ENCODE data around the gene HSPA1L.
A peak's percentile ranks its signal among the peaks of the same experiment; 100 is the strongest.

Gene HSPA1L

DNA sequence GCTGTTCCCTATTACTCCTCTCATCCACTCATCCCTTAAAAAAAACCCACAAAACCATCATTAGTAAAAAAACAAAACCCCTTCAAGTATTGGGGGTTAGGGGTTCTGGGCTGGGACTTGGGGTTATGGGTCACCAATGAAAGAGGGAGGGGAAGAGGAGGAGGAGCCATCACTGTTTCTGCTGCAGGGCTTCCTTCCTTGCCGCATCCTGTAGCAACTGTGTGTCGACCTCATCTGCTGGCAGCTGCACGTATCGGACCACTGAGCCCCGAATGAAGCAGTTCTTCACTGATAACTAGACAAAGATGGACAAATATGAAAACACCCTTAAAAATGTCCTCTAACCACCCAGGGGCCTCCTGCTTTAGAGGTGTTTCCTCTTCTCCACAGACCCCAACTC, 17.5 kb downstream of the HSPA1L start:
- CTCF ChIA-PET = interaction anchor here (4.9 kb wide), 1 partner anchor 10 kb away, joined by 55 read pairs; the partner anchor contains the start of gene LSM2
- no peak overlapping the region for H3K4me3 ChIP-seq (ENCODE audit: low read depth, low read length)
- peaks cover 22 to 25% of the 10 kb centered on the region in 2 experiments for H3K36me3 ChIP-seq (ENCODE audit: control insufficient read depth in 2 of 2, insufficient read depth in 1 of 2, low read length in 2 of 2)
- H3K9me3 ChIP-seq (ENCODE audit: control insufficient read depth, insufficient read depth, low read depth, low read length) = no peaks in the 10 kb centered on the region
- TF ChIP-seq ZNF391 (tag by site-specific recombination; IDR thresholded peaks at IDR 0.05; ENCODE audit: borderline replicate concordance, low read depth) (no peak), ZNF366 (tag by site-specific recombination; conservative IDR thresholded peaks at IDR 0.05) (peak; percentile 35; the same call in 1 of the 2 replicates)
- POLR2A ChIA-PET = interaction anchor here (5.5 to 5.9 kb wide), 2 partner anchors 8 to 29 kb away, joined by 69 to 138 read pairs; partner anchors contain the start of genes HSPA1B and LSM2
- H3K4me1 ChIP-seq (ENCODE audit: control insufficient read depth, insufficient read depth, low read length) = no peaks in the 10 kb centered on the region; the same call in 1 of the 2 replicates
- peak overlapping the region; percentile 48; the same call in 1 of the 2 replicates for H3K27ac ChIP-seq (ENCODE audit: extremely low read depth, low read depth, low read length)

DNA sequence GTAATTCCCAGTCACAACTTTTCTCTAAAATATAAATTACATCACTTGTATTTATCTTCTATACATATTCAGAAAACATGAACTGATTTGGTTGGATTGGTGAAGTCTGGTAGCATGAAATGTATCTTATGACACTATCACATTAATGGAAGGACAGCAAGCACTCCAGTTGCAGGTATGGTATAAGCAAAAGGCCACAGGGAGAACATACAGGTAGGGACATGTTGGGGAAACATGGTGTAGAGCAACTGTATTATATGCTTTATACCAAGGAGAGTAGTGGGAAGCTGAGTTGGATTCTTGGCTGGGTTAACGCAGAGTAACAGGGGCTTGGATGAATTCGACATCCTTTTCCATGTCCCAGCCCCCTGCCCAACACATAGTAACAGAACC, 18.1 kb downstream of the HSPA1L start:
- TF ChIP-seq ZBTB20 (tag by site-specific recombination; IDR thresholded peaks at IDR 0.05) = peak; percentile 31; the same call in 1 of the 2 replicates
- TF ChIP-seq, protein P1, sequence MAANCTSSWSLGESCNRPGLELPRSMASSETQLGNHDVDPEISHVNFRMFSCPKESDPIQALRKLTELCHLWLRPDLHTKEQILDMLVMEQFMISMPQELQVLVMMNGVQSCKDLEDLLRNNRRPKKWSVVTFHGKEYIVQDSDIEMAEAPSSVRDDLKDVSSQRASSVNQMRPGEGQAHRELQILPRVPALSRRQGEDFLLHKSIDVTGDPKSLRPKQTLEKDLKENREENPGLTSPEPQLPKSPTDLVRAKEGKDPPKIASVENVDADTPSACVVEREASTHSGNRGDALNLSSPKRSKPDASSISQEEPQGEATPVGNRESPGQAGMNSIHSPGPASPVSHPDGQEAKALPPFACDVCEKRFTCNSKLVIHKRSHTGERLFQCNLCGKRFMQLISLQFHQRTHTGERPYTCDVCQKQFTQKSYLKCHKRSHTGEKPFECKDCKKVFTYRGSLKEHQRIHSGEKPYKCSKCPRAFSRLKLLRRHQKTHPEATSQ (tag by site-specific recombination; IDR thresholded peaks at IDR 0.05) = no peak
- ChIA-PET CTCF (interaction anchor here (0.6 to 4.9 kb wide), 5 partner anchors 10 to 108 kb away, joined by 3 to 55 read pairs (median 6); partner anchors contain the start of genes HSPA1A, HSPA1L and LSM2), POLR2A (interaction anchor here (0.7 to 5.9 kb wide), 6 partner anchors 9 to 1173 kb away, joined by 5 to 138 read pairs (median 21); partner anchors contain the start of genes HSPA1A, HSPA1B, HSPA1L and LSM2)
- H3K36me3 ChIP-seq (ENCODE audit: control insufficient read depth in 2 of 2, insufficient read depth in 1 of 2, low read length in 2 of 2) = peaks cover 16 to 31% of the 10 kb centered on the region in 2 experiments
- peak overlapping the region; percentile 48; the same call in 1 of the 2 replicates for H3K27ac ChIP-seq (ENCODE audit: extremely low read depth, low read depth, low read length)
- H3K4me3 ChIP-seq (ENCODE audit: low read depth, low read length) = no peak overlapping the region
- no peaks in the 10 kb centered on the region; the same call in 1 of the 2 replicates for H3K4me1 ChIP-seq (ENCODE audit: control insufficient read depth, insufficient read depth, low read length)
- no peaks in the 10 kb centered on the region for H3K9me3 ChIP-seq (ENCODE audit: control insufficient read depth, insufficient read depth, low read depth, low read length)

DNA sequence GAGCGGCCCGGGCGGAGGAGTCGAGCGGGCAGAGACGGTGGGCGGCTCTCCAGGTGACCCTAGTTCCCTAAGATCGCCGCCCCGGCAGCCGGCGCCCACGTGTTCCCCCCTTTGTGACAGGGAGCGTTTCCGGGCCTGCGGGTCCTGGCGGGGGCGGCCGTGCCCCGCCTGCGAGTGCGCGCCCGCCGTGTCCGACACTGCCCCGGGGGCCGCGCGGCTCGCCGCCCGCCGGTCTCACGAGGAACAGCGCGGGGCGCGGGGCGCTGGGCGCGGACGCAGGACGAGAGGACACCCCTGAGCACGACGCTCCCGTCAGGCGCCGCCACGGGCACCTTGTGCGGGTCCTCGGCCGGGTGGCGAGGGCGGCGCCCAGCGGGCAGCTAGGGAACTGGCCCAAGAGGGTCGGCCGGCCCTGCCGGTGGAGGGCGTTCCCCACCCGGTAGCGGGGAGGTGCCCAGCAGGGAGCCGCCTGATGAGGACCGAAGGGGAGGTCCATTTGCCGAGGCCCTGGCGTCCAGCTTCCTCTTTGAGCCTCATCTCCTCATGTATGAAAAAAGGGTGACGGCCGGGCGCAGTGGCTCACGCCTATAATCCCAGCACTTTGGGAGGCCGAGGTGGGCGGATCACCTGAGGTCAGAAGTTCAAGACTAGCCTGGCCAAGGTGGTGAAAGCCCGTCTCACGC, 19.3 kb downstream of the HSPA1L start, which contains the start of gene VARS1:
Gene VARS1, minus strand, starts transcription at position 137 of the 683 bp plus-strand sequence. CDS start 535 bp downstream, outside the sequence.
- Histone ChIP-seq H3K9me3 (ENCODE audit: control insufficient read depth, insufficient read depth, low read depth, low read length) (no peaks in the 10 kb centered on the region), H3K36me3 (ENCODE audit: control insufficient read depth in 2 of 2, insufficient read depth in 1 of 2, low read length in 2 of 2) (peaks cover 10 to 34% of the 10 kb centered on the region in 2 experiments), H3K4me3 (ENCODE audit: low read depth, low read length) (peak within 1 kb of the TSS; percentile 81), H3K4me1 (ENCODE audit: control insufficient read depth, insufficient read depth, low read length) (no peaks in the 10 kb centered on the region; the same call in 1 of the 2 replicates), H3K27ac (ENCODE audit: extremely low read depth, low read depth, low read length) (peak within 1 kb of the TSS; percentile 93)
- CTCF ChIA-PET = interaction anchor here (0.6 to 4.9 kb wide), 22 partner anchors 10 to 156 kb away, joined by 3 to 55 read pairs (median 4); partner anchors contain the start of genes HSPA1B and LSM2
- POLR2A ChIA-PET = interaction anchor here (0.6 to 5.9 kb wide), 22 partner anchors 9 to 400 kb away, joined by 3 to 138 read pairs (median 6); partner anchors contain the start of genes C6orf47, DDAH2, DDX39B and HSPA1A
- TF ChIP-seq, protein P2, sequence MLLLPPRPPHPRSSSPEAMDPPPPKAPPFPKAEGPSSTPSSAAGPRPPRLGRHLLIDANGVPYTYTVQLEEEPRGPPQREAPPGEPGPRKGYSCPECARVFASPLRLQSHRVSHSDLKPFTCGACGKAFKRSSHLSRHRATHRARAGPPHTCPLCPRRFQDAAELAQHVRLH (tag by site-specific recombination; IDR thresholded peaks at IDR 0.05) = peak; percentile 35; the same call in 1 of the 2 replicates
- TF ChIP-seq ZNF175 (tag by site-specific recombination; IDR thresholded peaks at IDR 0.05) = no peak
- TF ChIP-seq ZNF391 (tag by site-specific recombination; IDR thresholded peaks at IDR 0.05; ENCODE audit: borderline replicate concordance, low read depth) = peak; percentile 33; the same call in 1 of the 2 replicates
- TF ChIP-seq, protein P3, sequence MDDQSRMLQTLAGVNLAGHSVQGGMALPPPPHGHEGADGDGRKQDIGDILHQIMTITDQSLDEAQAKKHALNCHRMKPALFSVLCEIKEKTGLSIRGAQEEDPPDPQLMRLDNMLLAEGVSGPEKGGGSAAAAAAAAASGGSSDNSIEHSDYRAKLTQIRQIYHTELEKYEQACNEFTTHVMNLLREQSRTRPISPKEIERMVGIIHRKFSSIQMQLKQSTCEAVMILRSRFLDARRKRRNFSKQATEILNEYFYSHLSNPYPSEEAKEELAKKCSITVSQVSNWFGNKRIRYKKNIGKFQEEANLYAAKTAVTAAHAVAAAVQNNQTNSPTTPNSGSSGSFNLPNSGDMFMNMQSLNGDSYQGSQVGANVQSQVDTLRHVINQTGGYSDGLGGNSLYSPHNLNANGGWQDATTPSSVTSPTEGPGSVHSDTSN (CRISPR knock-in tag; IDR thresholded peaks at IDR 0.05) = peak; percentile 82
- peak; percentile 82 for TF ChIP-seq SP3 (tag by site-specific recombination; IDR thresholded peaks at IDR 0.05)
- TF ChIP-seq ZBTB21 (tag by site-specific recombination; IDR thresholded peaks at IDR 0.05) = 0 out of 2 replicates have a peak, but pooled peaks have one; percentile 31
- peak; percentile 94 for TF ChIP-seq ZNF10 (tag by site-specific recombination; IDR thresholded peaks at IDR 0.05)
- TF ChIP-seq, protein P4, sequence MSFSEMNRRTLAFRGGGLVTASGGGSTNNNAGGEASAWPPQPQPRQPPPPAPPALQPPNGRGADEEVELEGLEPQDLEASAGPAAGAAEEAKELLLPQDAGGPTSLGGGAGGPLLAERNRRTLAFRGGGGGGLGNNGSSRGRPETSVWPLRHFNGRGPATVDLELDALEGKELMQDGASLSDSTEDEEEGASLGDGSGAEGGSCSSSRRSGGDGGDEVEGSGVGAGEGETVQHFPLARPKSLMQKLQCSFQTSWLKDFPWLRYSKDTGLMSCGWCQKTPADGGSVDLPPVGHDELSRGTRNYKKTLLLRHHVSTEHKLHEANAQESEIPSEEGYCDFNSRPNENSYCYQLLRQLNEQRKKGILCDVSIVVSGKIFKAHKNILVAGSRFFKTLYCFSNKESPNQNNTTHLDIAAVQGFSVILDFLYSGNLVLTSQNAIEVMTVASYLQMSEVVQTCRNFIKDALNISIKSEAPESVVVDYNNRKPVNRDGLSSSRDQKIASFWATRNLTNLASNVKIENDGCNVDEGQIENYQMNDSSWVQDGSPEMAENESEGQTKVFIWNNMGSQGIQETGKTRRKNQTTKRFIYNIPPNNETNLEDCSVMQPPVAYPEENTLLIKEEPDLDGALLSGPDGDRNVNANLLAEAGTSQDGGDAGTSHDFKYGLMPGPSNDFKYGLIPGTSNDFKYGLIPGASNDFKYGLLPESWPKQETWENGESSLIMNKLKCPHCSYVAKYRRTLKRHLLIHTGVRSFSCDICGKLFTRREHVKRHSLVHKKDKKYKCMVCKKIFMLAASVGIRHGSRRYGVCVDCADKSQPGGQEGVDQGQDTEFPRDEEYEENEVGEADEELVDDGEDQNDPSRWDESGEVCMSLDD (tag by site-specific recombination; IDR thresholded peaks at IDR 0.05) = peak; percentile 64
- TF ChIP-seq ZNF658 (tag by site-specific recombination; IDR thresholded peaks at IDR 0.05) = no peak
- peak; percentile 82 for TF ChIP-seq SP7 (tag by site-specific recombination; IDR thresholded peaks at IDR 0.05)
- peak; percentile 62; the same call in 1 of the 2 replicates for TF ChIP-seq ZNF324 (tag by site-specific recombination; IDR thresholded peaks at IDR 0.05)
- peak; percentile 68; the same call in 1 of the 2 replicates for TF ChIP-seq ZNF221 (tag by site-specific recombination; IDR thresholded peaks at IDR 0.05; ENCODE audit: borderline replicate concordance)
- TF ChIP-seq KLF10 (tag by site-specific recombination; IDR thresholded peaks at IDR 0.05) = peak; percentile 70; the same call in 1 of the 2 replicates
- TF ChIP-seq ZNF677 (tag by site-specific recombination; IDR thresholded peaks at IDR 0.05) = peak; percentile 75
- peak; percentile 84 for TF ChIP-seq OSR2 (tag by site-specific recombination; IDR thresholded peaks at IDR 0.05)
- TF ChIP-seq ZBTB7A (tag by site-specific recombination; IDR thresholded peaks at IDR 0.05; ENCODE audit: low read depth) = peak; percentile 57; the same call in 1 of the 2 replicates
- no peak for TF ChIP-seq ZNF146 (tag by site-specific recombination; IDR thresholded peaks at IDR 0.05)
- peak; percentile 76; the same call in 1 of the 2 replicates for TF ChIP-seq ZNF660 (tag by site-specific recombination; IDR thresholded peaks at IDR 0.05)
- TF ChIP-seq, protein P5, sequence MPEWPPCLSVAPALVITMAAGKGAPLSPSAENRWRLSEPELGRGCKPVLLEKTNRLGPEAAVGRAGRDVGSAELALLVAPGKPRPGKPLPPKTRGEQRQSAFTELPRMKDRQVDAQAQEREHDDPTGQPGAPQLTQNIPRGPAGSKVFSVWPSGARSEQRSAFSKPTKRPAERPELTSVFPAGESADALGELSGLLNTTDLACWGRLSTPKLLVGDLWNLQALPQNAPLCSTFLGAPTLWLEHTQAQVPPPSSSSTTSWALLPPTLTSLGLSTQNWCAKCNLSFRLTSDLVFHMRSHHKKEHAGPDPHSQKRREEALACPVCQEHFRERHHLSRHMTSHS (tag by site-specific recombination; IDR thresholded peaks at IDR 0.05) = no peak
- no peak for TF ChIP-seq FEZF1 (tag by site-specific recombination; IDR thresholded peaks at IDR 0.05)

Data from HEK293 (cell line).